Adrenal gland (tissue), 12 donors: ENCODE measurements around the gene C1orf174. TPM values are rescaled to one million over a fixed set of nuclear protein-coding genes. Genes with fewer than 3 reads are reported as not detected.

Experiments used
- DNase-seq, 7 donors: peaks; one replicate each; pipeline ENCODE4 v3.0.0-alpha.2; 2019 to 2020
- H3K27ac ChIP-seq, 5 donors: fragments of 200-600 bp; sonication (generic) in 4 of 5; 1 replicate in 3 of 5; 2 replicates in 2 of 5; pipeline versions ENCODE4 v1.5.1 to v1.8.0; 2016 to 2020; ENCODE audit warnings: mild to moderate bottlenecking in 1 of 5
- H3K27me3 ChIP-seq: fragments of 200-600 bp; 2 replicates; pipeline ENCODE4 v1.8.0; 2021
- H3K36me3 ChIP-seq, 2 donors: fragments of 200-600 bp; replicated peaks in 1 of 2; 1 replicate in 1 of 2; 2 replicates in 1 of 2; pipeline versions ENCODE4 v1.5.1 to v1.8.0; 2018 to 2022
- H3K4me1 ChIP-seq, 2 donors: fragments of 200-600 bp; replicated peaks in 1 of 2; 1 replicate in 1 of 2; 2 replicates in 1 of 2; pipeline versions ENCODE4 v1.5.1 to v1.8.0; 2018 to 2021
- H3K4me3 ChIP-seq, 4 donors: fragments of 200-600 bp; sonication (generic) in 3 of 4; one replicate each; pipeline ENCODE4 v1.5.1; 2016 to 2018
- H3K9me3 ChIP-seq, 3 donors: fragments of 200-600 bp; sonication (generic) in 1 of 3; replicated peaks in 1 of 3; 1 replicate in 2 of 3; 2 replicates in 1 of 3; pipeline versions ENCODE4 v1.5.1 to v1.8.0; 2016 to 2021
- CTCF ChIP-seq, 6 experiments: fragments of 450-650 bp in 4 of 6; fragments of 200-600 bp in 2 of 6; sonication (generic) in 1 of 6; IDR thresholded peaks; 1 replicate in 5 of 6; 2 replicates in 1 of 6; pipeline versions ENCODE4 v1.5.1 to v1.8.0; 2016 to 2021; ENCODE audit warnings: antibody characterized with exemption in 6 of 6, mild to moderate bottlenecking in 2 of 6, moderate library complexity in 1 of 6
- POLR2A ChIP-seq, 2 donors: fragments of 450-650 bp; IDR thresholded peaks; one replicate each; pipeline ENCODE4 v1.6.1; 2017; ENCODE audit warnings: antibody characterized with exemption in 2 of 2, mild to moderate bottlenecking in 2 of 2, moderate library complexity in 1 of 2
- WGBS, 4 donors: extraction: QIAGEN DNeasy Blood & Tissue Kit in 2 of 4; methylation state at CpG; one replicate each; pipeline versions ENCODE4 v1.1.5 to v1.1.7; 2013 to 2017; 5-methylcytosine and 5-hydroxymethylcytosine counted together
- intact Hi-C, 2 donors: fragments of 100-400 bp; cut with DNase I; formaldehyde crosslinking; loops; one replicate each; pipeline versions ENCODE4 v1.14.1 to v1.15.0; 2022 to 2023
- polyA plus RNA-seq, 3 donors: library from polyadenylated mRNA; stranded (reverse); fragments of 200-250 nt in 2 of 3; fragments of 350-450 nt in 1 of 3; fragmentation: Illumina TruSeq in 1 of 3; extraction: RNeasy Lipid Tissue Mini Kit (QIAGEN cat#74804) in 1 of 3; gene quantifications; one replicate each; pipeline ENCODE4 v1.2.3, GENCODE V29; 2013 to 2014
- total RNA-seq, 9 donors: library from RNA; depleted of rRNA in 4 of 9; stranded (reverse); fragments of >200 nt in 4 of 9; fragments of 120-200 nt in 1 of 9; fragmentation: NEBNext Ultra II Directional in 1 of 9; extraction: Animal tissue kit (Norgen Biotek cat#: 25700) in 1 of 9; gene quantifications; one replicate each; pipeline versions ENCODE4 v1.1.0 to v1.2.4, GENCODE V29; 2013 to 2023
- donor health status: healthy with polysubstance abuse.
- donor health status: Bipolar disorder and iron deficiency.
- donor health status: DM: yes; HTN: yes; CAD: no.
- donor health status: DM: no; HTN: no; CAD: no.
- donor health status: DM: no; HTN: no; CAD: no.
- donor health status: DM: yes; HTN: yes; CAD: no.

The C1orf174 gene
- total and polyA plus RNA-seq, 12 donors = 11.5 to 28.0 (median 19.0) TPM

DNA sequence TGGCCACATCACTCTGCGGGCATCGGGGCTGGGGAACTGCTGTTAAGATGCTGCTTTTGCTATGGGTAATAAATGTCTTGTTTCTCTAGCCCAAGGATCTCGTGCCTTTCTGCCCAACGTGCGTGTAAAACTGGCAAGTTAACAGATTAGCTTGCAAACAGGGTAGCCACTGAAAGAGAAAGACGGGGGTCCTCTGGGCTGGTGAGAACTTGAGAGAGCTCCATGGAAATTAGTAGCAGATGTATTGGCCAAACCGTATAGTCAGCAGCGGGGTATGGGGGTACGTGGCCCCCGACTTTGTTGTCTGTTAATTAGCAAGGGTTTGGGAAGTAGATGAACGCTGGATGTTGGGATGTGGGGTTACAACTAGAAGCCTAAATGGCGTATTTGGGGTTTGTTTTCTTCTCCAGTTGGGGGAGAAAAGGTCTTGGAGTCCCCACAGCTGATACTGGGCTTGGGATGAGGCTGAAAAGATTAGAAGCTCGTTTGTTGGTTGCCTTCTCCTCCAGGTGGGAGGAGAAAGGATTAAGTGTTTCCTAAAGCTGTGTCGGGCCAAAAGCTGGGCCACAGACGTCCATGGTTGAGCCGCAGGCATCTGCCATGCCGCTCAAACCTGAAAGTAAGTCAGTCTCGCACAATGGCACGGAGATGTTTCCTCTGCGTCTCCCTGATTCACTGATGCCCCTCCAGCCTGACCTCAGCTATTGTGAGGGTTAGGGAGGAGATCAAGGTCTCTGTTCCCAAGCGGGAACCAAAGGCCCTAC, 32.3 kb upstream of the C1orf174 start:
- TF ChIP-seq CTCF (IDR thresholded peaks at IDR 0.05) (no peak), POLR2A (IDR thresholded peaks at IDR 0.05) (no peak)
- Histone ChIP-seq H3K4me1 (no peaks in the 10 kb centered on the region), H3K4me3 (no peak overlapping the region), H3K27me3 (no peaks in the 10 kb centered on the region), H3K9me3 (no peaks in the 10 kb centered on the region), H3K27ac (no peak overlapping the region), H3K36me3 (no peaks in the 10 kb centered on the region)
- no peak for DNase-seq
- WGBS, 4 donors = 66 to 72% (median 68%) methylated on average over 19 to 21 of the region's 21 CpGs
- intact Hi-C loops = no loop called here

DNA sequence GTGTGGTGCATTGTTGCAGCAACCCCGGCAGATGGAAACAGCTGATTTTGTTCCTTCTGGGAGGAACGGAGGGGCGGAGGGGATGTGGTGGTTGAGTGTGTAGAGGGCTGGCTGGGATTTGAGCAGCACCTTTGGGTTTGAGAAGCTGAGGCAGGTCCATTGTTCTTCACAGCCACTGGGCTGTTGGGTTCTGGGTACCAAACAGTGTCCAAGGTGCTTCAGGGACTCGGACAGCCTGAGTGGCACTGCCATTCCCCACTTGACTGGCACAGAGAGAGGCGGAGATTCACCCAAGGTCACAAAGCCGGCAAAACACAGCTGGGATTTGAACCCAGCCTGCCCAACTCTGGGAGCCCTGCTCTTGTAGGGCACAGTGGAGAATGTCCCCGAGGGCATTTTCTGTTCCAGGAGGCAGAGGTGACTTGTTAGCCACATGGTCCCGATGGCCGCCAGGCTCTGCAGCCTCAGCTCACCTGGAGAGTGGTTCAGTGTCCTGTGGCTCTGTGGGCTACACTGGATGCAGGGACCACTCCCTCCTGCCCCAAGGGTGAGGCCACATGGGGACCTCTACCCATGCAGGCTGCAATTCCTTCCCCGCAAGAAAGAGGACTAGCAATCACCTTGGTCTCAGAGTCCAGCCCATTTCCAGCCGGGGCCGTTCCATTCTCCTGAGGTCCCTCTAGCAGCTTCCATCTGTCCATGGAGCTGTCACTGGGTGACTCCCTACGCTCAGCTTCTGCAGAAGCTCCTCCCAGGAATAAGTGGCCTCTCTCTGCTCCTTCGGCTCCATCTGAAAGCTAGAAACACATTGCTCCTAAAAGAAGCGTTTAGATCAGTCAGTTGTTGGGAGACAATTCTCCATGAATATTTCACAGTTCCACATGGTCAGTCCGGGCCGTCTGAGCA, 31.2 kb upstream of the C1orf174 start:
- WGBS, 4 donors = 50 to 71% (median 65%) methylated on average over 10 to 17 of the region's 17 CpGs
- Histone ChIP-seq H3K4me3 (no peak overlapping the region), H3K9me3 (no peaks in the 10 kb centered on the region), H3K4me1 (no peaks in the 10 kb centered on the region), H3K36me3 (no peaks in the 10 kb centered on the region), H3K27ac (no peak overlapping the region), H3K27me3 (no peaks in the 10 kb centered on the region)
- TF ChIP-seq CTCF (IDR thresholded peaks at IDR 0.05) = no peak
- no peak for TF ChIP-seq POLR2A (IDR thresholded peaks at IDR 0.05)
- intact Hi-C loops = no loop called here
- no peak for DNase-seq

DNA sequence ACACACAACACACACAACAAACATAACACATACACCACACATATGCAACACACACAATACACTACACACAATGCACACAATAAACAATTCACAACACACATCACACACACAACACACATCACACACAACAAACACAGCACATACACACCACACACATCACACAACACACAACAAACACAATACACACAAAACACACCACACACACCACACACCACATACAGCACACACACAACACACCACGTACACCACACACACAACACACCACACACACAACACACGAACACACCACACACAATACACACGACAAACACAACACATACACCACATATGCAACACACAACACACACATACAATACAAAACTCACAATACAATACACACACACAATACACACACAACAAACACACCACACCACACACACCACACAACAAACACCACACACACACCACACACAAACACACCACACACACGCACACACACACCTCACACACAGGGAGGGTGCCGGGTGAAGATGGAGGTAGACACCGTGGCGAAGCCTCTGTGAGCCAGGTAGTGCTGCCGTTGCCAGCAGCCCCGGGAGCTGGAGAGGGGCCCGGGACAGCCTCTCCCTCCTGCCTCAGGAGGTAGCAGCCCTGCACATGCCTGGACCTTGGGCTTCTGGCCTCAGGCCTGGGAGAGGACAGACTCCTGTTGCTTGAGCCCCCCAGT, 30.4 kb upstream of the C1orf174 start:
- no peak for TF ChIP-seq CTCF (IDR thresholded peaks at IDR 0.05)
- no peak for TF ChIP-seq POLR2A (IDR thresholded peaks at IDR 0.05)
- WGBS, 4 donors = 63 to 76% (median 70%) methylated on average over 8 to 10 of the region's 10 CpGs
- Histone ChIP-seq H3K36me3 (no peaks in the 10 kb centered on the region), H3K27me3 (no peaks in the 10 kb centered on the region), H3K4me3 (no peak overlapping the region), H3K27ac (no peak overlapping the region), H3K9me3 (no peaks in the 10 kb centered on the region), H3K4me1 (no peaks in the 10 kb centered on the region)
- no peak for DNase-seq
- intact Hi-C loops = no loop called here

- no peak for DNase-seq
- Histone ChIP-seq H3K36me3 (no peaks in the 10 kb centered on the region), H3K4me3 (no peak overlapping the region), H3K9me3 (no peaks in the 10 kb centered on the region), H3K27ac (no peak overlapping the region), H3K4me1 (no peaks in the 10 kb centered on the region), H3K27me3 (no peaks in the 10 kb centered on the region)
- intact Hi-C loops = no loop called here
- no peak for TF ChIP-seq CTCF (IDR thresholded peaks at IDR 0.05)
- TF ChIP-seq POLR2A (IDR thresholded peaks at IDR 0.05) = no peak
- 76 to 81% (median 79%) methylated on average over 5 of the region's 5 CpGs for whole genome bisulfite sequencing, 4 donors
Measured at GRCh38 chr1:3929126-3929525, 29.1 kb upstream of the C1orf174 start.
